ENCODE results near the gene IZUMO4.
A peak's percentile ranks its signal among the peaks of the same experiment; 100 is the strongest.

Gene IZUMO4

DNA sequence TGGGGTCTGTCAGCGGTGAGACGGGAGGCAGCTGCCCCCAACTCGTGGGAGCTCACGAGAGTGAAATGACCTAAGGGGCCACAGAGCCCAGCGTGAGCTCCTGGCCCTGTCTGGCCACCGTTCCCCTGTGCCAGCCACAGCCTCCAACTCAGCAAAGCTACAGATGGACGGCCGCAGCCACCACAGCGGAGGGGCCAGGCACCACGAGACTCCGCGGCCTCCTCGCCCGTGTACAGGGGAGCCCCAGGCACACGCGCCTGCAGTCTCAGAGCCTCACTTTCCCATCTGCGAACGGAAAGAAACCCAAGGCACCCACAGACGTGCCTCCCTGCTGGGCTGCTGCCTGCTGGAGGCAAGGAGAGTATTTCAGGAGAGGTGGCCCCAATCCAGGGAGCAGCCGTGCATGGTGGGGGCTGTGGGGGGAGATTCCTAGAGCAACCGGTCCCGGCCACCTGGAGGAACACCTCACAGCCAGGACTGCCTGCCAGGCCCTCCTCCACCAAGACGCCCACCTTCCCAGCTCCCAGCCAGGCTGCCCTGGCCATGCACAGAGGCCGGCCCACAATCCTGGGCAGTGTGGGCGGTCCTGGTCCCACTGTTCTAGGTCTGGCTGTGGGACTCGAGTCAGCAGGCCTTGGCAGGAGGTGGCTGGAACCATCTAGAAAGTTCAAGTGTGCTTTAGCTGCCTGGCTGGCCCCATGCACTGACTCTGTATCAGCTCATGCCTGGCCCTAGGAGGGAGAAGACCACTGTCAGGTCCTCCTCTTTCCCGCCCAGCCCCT is 47.6 kb upstream of the IZUMO4 start:
- TF ChIP-seq FOXP2 (optimal IDR thresholded peaks at IDR 0.05; ENCODE audit: borderline replicate concordance, extremely low read depth, extremely low read length, insufficient read depth) (no peak), TAF1 (IDR thresholded peaks at IDR 0.05; ENCODE audit: borderline replicate concordance, insufficient read depth, low read length) (no peak), SIN3A (IDR thresholded peaks at IDR 0.05; ENCODE audit: borderline replicate concordance, insufficient read depth, low read length) (no peak), POLR2AphosphoS5 (IDR thresholded peaks at IDR 0.05; ENCODE audit: low read depth, low read length) (no peak)
- TF ChIP-seq, protein P1, sequence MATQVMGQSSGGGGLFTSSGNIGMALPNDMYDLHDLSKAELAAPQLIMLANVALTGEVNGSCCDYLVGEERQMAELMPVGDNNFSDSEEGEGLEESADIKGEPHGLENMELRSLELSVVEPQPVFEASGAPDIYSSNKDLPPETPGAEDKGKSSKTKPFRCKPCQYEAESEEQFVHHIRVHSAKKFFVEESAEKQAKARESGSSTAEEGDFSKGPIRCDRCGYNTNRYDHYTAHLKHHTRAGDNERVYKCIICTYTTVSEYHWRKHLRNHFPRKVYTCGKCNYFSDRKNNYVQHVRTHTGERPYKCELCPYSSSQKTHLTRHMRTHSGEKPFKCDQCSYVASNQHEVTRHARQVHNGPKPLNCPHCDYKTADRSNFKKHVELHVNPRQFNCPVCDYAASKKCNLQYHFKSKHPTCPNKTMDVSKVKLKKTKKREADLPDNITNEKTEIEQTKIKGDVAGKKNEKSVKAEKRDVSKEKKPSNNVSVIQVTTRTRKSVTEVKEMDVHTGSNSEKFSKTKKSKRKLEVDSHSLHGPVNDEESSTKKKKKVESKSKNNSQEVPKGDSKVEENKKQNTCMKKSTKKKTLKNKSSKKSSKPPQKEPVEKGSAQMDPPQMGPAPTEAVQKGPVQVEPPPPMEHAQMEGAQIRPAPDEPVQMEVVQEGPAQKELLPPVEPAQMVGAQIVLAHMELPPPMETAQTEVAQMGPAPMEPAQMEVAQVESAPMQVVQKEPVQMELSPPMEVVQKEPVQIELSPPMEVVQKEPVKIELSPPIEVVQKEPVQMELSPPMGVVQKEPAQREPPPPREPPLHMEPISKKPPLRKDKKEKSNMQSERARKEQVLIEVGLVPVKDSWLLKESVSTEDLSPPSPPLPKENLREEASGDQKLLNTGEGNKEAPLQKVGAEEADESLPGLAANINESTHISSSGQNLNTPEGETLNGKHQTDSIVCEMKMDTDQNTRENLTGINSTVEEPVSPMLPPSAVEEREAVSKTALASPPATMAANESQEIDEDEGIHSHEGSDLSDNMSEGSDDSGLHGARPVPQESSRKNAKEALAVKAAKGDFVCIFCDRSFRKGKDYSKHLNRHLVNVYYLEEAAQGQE (IDR thresholded peaks at IDR 0.05; ENCODE audit: insufficient read depth in 1 of 2, low read depth in 2 of 2, low read length in 2 of 2): no peak

DNA sequence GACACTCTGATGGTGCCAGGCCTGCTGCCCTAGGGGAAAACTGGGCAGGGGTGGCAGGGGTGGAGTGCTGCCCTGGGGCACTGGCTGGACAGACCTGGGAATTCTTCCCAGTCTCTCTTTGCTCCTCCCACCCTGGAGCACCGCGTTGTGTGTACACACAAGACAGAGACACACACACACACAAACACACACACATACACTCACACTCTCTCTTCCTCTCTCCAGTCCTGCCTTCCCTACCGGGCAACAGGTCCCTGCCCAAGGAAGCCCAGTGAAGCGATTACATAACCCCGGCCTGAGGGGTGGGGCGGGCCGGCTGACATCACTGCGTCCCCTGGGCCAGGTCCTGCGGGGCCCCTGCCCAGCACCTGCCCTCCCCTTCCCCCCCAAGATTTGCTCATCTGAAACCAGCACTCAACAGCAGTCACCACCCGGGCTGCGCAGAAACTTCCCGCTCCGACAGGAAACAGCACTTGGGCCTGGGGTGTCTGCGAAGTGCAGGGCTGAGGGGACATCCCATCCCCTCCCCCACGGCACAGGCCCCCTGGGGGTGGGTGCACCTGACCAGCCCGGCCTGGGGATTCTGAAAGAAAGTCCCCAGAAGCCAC is 46.9 kb upstream of the IZUMO4 start:
- TF ChIP-seq TAF1 (IDR thresholded peaks at IDR 0.05; ENCODE audit: borderline replicate concordance, insufficient read depth, low read length) (0 out of 2 replicates have a peak, but pooled peaks have one; percentile 41), SIN3A (IDR thresholded peaks at IDR 0.05; ENCODE audit: borderline replicate concordance, insufficient read depth, low read length) (peak; percentile 73; the same call in 1 of the 2 replicates), POLR2AphosphoS5 (IDR thresholded peaks at IDR 0.05; ENCODE audit: low read depth, low read length) (0 out of 2 replicates have a peak, but pooled peaks have one; percentile 12), FOXP2 (optimal IDR thresholded peaks at IDR 0.05; ENCODE audit: borderline replicate concordance, extremely low read depth, extremely low read length, insufficient read depth) (no peak)
- TF ChIP-seq, protein P1 (IDR thresholded peaks at IDR 0.05; ENCODE audit: insufficient read depth in 1 of 2, low read depth in 2 of 2, low read length in 2 of 2): no peak

DNA sequence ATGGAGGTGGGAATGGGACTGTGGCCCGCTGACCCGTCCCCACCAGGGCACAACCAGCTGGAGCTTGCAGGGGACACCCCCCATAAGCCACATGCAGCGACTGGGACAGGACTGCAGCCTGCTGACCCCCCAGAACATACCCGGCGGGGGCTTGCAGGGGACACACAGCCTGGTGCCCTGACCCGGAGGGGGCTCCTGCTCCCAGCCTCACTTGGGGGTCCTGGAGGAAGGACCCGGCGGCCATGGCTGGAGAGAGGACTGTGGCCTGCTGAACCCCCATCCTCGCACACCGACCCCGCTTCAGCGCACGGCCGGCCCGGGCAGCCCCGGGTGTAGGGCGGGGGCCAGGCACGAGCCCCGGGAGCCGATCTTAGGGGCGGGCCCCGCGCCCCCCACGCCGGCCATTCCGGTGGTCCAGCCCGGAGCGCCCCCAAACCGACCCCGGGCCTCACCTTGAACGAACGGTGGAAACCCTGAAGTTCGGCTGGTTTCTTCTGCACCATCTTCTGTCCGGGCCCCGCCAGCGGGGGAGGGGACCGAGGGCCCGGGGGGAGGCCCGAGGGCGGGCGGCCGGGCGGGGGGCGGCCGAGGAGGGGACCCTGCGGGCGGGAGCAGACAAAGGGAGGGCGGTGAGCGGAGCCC is 46.2 kb upstream of the IZUMO4 start:
- TF ChIP-seq, protein P1 (IDR thresholded peaks at IDR 0.05; ENCODE audit: insufficient read depth in 1 of 2, low read depth in 2 of 2, low read length in 2 of 2): no peak
- TF ChIP-seq FOXP2 (optimal IDR thresholded peaks at IDR 0.05; ENCODE audit: borderline replicate concordance, extremely low read depth, extremely low read length, insufficient read depth): no peak
- no peak for TF ChIP-seq SIN3A (IDR thresholded peaks at IDR 0.05; ENCODE audit: borderline replicate concordance, insufficient read depth, low read length)
- no peak for TF ChIP-seq POLR2AphosphoS5 (IDR thresholded peaks at IDR 0.05; ENCODE audit: low read depth, low read length)
- TF ChIP-seq TAF1 (IDR thresholded peaks at IDR 0.05; ENCODE audit: borderline replicate concordance, insufficient read depth, low read length): no peak

DNA sequence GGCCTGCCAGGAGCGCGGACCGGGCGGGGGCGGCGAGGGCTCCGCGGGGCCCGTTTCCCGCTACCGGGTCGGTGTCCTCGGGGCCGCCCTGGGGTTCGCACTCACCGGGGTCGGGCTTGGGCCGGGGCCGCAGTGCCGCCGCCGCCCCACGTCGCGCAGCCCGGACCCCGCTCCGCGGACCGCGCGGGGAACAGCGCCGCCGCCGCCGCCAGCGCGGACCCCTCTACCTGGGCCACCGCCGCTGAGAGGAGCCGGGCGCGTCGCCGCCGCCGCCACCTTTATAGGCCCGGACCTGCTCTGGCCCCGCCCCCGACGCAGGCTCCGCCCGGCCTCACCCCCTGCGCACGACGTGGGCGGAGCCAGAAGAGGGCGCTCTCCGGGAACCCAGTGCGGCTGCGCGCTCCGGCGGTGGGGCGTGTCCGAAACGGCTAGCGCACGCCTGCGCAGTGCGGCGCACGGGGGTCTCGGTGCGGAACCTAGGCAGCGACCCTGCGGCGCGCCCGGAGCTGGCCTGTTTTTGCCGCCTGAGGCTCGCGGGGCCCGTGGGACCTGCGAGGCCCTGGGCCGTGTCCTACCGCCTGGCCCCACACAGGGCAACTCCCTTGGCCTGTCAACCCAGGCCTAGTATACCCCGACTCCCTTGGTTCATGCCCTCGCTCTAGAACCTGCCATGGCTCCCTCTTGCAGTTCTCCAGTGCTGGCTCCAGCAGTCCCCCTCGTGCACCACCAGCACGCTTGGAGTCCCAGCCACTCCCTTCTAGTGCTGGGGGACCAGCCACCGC is 45.5 kb upstream of the IZUMO4 start, which contains the start of gene MKNK2:
Gene MKNK2 (minus strand): TSS at position 254 of the 782 bp plus-strand sequence. CDS start 393 bp downstream, outside the sequence.
- TF ChIP-seq SIN3A (IDR thresholded peaks at IDR 0.05; ENCODE audit: borderline replicate concordance, insufficient read depth, low read length) (no peak), POLR2AphosphoS5 (IDR thresholded peaks at IDR 0.05; ENCODE audit: low read depth, low read length) (peak; percentile 98), TAF1 (IDR thresholded peaks at IDR 0.05; ENCODE audit: borderline replicate concordance, insufficient read depth, low read length) (0 out of 2 replicates have a peak, but pooled peaks have one; percentile 86), FOXP2 (optimal IDR thresholded peaks at IDR 0.05; ENCODE audit: borderline replicate concordance, extremely low read depth, extremely low read length, insufficient read depth) (no peak)
- TF ChIP-seq, protein P1 (IDR thresholded peaks at IDR 0.05; ENCODE audit: insufficient read depth in 1 of 2, low read depth in 2 of 2, low read length in 2 of 2): 0 out of 4 replicates have a peak, but pooled peaks of 1 of the 2 experiments have one; percentile 49
